Psoas muscle (tissue), 8 donors: Measurements from ENCODE around the gene IPMK. TPM values are rescaled to one million over a fixed set of nuclear protein-coding genes. Genes with fewer than 3 reads are reported as not detected.
A peak's percentile ranks its signal among the peaks of the same experiment; 100 is the strongest.
"Not testable (repeated sequence)": the region's sequence is repeated elsewhere in the genome, so short reads cannot be mapped to it uniquely, and the experiment has no call there.

Experiments
- ATAC-seq, 4 donors: fragments of 200-7000 bp; cut with Tn5 transposase; one replicate each; pipeline ENCODE4 v1.9.1; 2020; ENCODE audit warnings: moderate library complexity in 3 of 4, mild to moderate bottlenecking in 2 of 4
- DNase-seq, 2 donors: peaks; one replicate each; pipeline ENCODE4 v3.0.0-alpha.2; 2020
- H3K27ac ChIP-seq: fragments of 200-600 bp; one replicate; pipeline ENCODE4 v1.8.0; 2022
- H3K27me3 ChIP-seq, 3 donors: fragments of 200-600 bp in 1 of 3; one replicate each; pipeline versions ENCODE4 v1.6.1 to v1.8.0; 2013 to 2022; ENCODE audit warnings: low read length in 2 of 3, mild to moderate bottlenecking in 2 of 3, moderate library complexity in 1 of 3; ENCODE audit not compliant: insufficient read depth in 3 of 3
- H3K36me3 ChIP-seq, 2 donors: fragments of 200-600 bp in 1 of 2; one replicate each; pipeline versions ENCODE4 v1.6.1 to v1.8.0; 2013 to 2022; ENCODE audit warnings: low read depth in 1 of 2, mild to moderate bottlenecking in 1 of 2, moderate library complexity in 1 of 2; ENCODE audit not compliant: insufficient read depth in 1 of 2
- H3K4me1 ChIP-seq: fragments of 200-600 bp; one replicate; pipeline ENCODE4 v1.8.0; 2022
- H3K4me3 ChIP-seq: fragments of 200-600 bp; one replicate; pipeline ENCODE4 v1.8.0; 2022; ENCODE audit warnings: mild to moderate bottlenecking
- H3K9me3 ChIP-seq: fragments of 200-600 bp; one replicate; pipeline ENCODE4 v1.8.0; 2022
- WGBS, 3 donors: extraction: QIAGEN DNeasy Blood & Tissue Kit; methylation state at CpG; one replicate each; pipeline versions ENCODE4 v1.1.6 to v1.1.7; 2013; 5-methylcytosine and 5-hydroxymethylcytosine counted together
- intact Hi-C, 2 donors: fragments of 100-400 bp; cut with DNase I; formaldehyde crosslinking; loops; one replicate each; pipeline versions ENCODE4 v1.11.0 to v1.14.2; 2022
- polyA plus RNA-seq, 3 donors: library from polyadenylated mRNA; stranded (reverse); fragments of 200-250 nt; gene quantifications; one replicate each; pipeline ENCODE4 v1.2.3, GENCODE V29; 2013
- total RNA-seq, 4 donors: library from RNA; stranded (reverse); fragmentation: NEBNext Ultra II Directional in 2 of 4; extraction: Animal tissue kit (Norgen Biotek cat#: 25700) in 2 of 4; gene quantifications; one replicate each; pipeline versions ENCODE4 v1.2.1 to v1.2.4, GENCODE V29; 2021 to 2023
- TF ChIP-seq, protein P1 (sequence below): fragments of 200-600 bp; IDR thresholded peaks from one replicate; pipeline ENCODE4 v1.8.0; 2022; ENCODE audit warnings: antibody characterized with exemption
- donor health status: healthy with polysubstance abuse.
- donor health status: DM: no; HTN: no; CAD: no; lungs with moderate emphysema.
- donor health status: Bipolar disorder and iron deficiency.
- donor health status: healthy.
- donor health status: DM: yes; HTN: yes; CAD: no.
- donor health status: DM: no; HTN: no; CAD: no.
- donor health status: DM: no; HTN: no; CAD: no.
- donor health status: DM: yes; HTN: yes; CAD: no.

The IPMK gene
- total and polyA plus RNA-seq, 7 donors, result 2.3 to 10.8 (median 4.3) TPM

DNA sequence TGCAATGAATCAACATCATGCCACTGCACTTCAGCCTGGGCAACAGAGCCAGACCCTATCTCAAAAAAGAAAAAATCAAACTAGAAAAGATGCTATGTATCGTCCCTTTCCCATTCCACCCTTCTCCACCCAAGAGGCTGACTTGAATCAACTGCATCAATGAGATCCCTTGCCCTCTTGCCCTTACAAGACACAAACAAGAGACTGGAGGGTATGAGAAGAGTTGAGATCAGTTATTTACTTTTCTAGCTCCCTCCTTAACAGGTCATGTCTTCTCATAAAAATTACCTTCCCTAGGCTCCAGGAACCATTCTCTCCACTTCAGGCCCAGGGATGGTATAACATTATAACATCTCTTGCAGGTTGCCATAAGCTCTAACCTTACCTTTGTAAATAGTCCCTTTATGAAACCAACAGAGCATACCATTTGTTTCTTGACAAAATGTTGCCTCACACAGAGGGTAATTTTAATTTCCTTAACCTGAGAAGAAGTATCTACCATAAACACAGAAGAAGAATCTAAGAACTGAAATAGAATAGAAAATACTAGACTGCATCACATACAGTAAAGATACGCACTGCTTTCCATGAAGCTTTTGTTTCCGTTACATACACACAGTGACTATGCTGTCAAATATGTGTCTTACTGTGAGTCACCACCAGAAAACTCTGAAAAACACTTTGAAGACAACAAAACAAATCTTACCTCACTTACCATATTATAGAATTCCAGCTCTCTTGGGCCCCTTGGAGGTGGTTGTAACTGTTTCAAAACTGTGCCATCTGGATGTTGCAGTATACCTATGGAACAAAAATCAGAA lies 30.5 kb downstream of the IPMK start:
- Histone ChIP-seq H3K4me1 (peaks cover 15% of the 10 kb centered on the region), H3K27me3 (no peaks in the 10 kb centered on the region), H3K4me3 (no peak overlapping the region), H3K27ac (no peak overlapping the region), H3K9me3 (peaks cover 3% of the 10 kb centered on the region), H3K36me3 (peaks cover 0 to 30% of the 10 kb centered on the region in 2 donors)
- intact Hi-C loops, result no loop called here
- 96 to 97% (median 97%) methylated on average over 3 of the region's 3 CpGs for WGBS, 3 donors
- ATAC-seq (no peak), DNase-seq (no peak)
- TF ChIP-seq, protein P1, sequence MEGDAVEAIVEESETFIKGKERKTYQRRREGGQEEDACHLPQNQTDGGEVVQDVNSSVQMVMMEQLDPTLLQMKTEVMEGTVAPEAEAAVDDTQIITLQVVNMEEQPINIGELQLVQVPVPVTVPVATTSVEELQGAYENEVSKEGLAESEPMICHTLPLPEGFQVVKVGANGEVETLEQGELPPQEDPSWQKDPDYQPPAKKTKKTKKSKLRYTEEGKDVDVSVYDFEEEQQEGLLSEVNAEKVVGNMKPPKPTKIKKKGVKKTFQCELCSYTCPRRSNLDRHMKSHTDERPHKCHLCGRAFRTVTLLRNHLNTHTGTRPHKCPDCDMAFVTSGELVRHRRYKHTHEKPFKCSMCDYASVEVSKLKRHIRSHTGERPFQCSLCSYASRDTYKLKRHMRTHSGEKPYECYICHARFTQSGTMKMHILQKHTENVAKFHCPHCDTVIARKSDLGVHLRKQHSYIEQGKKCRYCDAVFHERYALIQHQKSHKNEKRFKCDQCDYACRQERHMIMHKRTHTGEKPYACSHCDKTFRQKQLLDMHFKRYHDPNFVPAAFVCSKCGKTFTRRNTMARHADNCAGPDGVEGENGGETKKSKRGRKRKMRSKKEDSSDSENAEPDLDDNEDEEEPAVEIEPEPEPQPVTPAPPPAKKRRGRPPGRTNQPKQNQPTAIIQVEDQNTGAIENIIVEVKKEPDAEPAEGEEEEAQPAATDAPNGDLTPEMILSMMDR, result no peak

DNA sequence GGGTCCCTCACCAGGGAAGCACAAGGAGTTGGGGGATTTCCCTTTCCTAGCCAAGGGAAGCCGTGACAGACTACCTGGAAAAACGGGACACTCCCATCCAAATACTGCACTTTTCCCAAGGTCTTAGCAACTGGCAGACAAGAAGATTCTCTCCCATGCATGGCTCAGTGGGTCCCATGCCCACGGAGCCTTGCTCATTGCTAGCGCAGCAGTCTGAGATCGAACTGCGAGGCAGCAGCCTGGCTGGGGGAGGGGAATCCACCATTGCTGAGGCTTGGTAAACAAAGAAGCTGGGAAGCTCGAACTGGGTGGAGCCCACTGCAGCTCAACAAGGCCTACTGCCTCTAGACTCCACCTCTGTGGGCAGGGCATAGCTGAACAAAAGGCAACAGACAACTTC lies 37.8 kb downstream of the IPMK start:
- not testable (repeated sequence) for DNase-seq

DNA sequence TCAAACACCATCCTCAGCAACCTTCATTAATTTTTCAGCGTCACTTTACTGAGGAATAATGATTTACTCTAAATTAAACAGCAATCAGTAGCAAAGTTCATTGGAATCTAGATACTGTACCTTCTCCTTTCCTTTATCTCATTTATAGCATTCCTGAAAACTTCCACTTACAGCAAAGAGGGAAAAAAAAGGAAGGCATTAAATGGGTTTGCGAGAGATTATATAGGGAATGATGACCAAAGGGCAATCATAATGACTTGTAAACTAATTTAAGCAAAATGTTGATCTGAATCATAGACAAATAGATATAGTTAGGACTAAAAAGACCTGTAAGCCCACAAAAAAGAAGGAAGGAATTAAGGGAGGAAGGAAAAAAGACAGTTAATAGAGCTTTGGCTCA lies 42.0 kb downstream of the IPMK start:
- Histone ChIP-seq H3K27me3 (no peaks in the 10 kb centered on the region), H3K27ac (no peak overlapping the region), H3K4me3 (no peak overlapping the region), H3K36me3 (peaks cover 0 to 22% of the 10 kb centered on the region in 2 donors), H3K9me3 (no peaks in the 10 kb centered on the region), H3K4me1 (peaks cover 10% of the 10 kb centered on the region)
- TF ChIP-seq, protein P1, result no peak
- DNase-seq, result no peak
- intact Hi-C loops, result no loop called here
- WGBS, 3 donors, result 96 to 100% (median 99%) methylated on average over 2 of the region's 2 CpGs
- ATAC-seq, result no peak

More for the DNA sequence above, 37.8 kb downstream of the IPMK start:
- H3K27ac ChIP-seq, H3K4me1 ChIP-seq, intact Hi-C loops, H3K27me3 ChIP-seq, H3K4me3 ChIP-seq, H3K9me3 ChIP-seq, ATAC-seq: not testable (repeated sequence)
- WGBS, 3 donors, result 85 to 95% (median 93%) methylated on average over 7 of the region's 7 CpGs
- peaks cover 0 to 27% of the 10 kb centered on the region in 2 donors for H3K36me3 ChIP-seq

DNA sequence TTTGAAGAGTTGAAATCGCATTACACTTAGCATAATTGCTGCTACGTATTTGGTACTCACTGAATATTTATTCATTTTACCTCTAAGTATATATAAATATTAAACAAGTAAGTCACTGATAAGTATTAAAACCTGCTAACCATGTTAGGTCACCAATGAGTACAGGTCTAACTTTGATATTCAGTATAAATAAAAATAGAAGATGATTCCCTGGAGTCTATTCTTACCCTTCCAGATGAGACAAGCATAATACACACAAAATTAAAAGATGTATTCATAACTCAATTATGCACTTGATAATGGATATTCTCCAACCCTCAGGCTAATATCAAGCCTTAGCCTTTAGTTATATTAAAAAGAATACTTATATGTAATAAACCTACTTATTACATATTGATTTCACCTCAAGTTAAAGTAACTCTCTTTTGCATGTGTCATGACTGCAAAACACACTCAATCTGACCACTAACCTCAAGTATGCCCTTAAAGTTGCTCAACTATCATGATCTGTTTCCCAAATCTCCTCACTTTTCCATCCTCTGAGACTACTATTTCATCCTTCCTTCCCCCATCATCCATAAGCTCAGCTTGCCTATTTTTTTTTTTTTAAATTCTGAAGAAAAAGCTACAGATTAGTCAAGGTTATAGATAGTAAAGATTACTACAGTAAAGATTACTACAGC lies 46.8 kb downstream of the IPMK start:
- 91 to 97% (median 93%) methylated on average over 2 of the region's 2 CpGs for WGBS, 3 donors
- no peak for DNase-seq
- TF ChIP-seq, protein P1, result no peak
- peak; percentile 84 to 96 (median 90) for ATAC-seq
- H3K27me3 ChIP-seq, result no peaks in the 10 kb centered on the region
- peak overlapping the region; percentile 64 for H3K27ac ChIP-seq
- H3K4me1 ChIP-seq, result peaks cover 27% of the 10 kb centered on the region
- no peak overlapping the region for H3K4me3 ChIP-seq
- intact Hi-C loops, result loop anchor here in 1 of 2 donors (5.0 kb wide), 1 partner anchor 41 kb away; no protein-coding TSS in a partner anchor
- peaks cover 0 to under 1% of the 10 kb centered on the region in 2 donors for H3K36me3 ChIP-seq
- no peaks in the 10 kb centered on the region for H3K9me3 ChIP-seq

DNA sequence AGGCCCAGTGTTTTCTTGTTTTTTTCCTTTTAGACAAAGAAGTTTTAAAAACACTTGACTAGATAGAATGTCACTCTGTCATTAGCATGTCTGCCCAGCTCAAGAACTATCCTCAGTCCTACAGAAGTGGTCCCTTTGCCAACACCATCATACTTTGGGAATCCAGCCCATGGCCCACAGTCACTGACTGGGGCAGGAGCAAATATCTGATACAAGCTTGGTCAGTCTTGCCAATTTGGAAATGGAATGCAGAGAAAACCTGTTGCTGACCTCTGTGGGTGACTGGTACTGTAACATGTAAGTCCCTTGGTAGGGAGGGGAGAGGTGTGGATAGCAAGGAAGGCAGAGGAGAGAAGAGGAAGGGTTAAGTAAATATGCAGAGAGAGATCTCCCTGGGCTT lies 47.8 kb downstream of the IPMK start:
- TF ChIP-seq, protein P1, result no peak
- DNase-seq, result no peak
- peak in 3 of 4 donors; percentile 54 to 62 (median 54) for ATAC-seq
- H3K4me3 ChIP-seq, result no peak overlapping the region
- no peaks in the 10 kb centered on the region for H3K36me3 ChIP-seq
- intact Hi-C loops, result loop anchor here in 1 of 2 donors (5.0 kb wide), 1 partner anchor 42 kb away; no protein-coding TSS in a partner anchor
- H3K27ac ChIP-seq, result peak overlapping the region; percentile 64
- H3K27me3 ChIP-seq, result no peaks in the 10 kb centered on the region
- H3K9me3 ChIP-seq, result no peaks in the 10 kb centered on the region
- peaks cover 27% of the 10 kb centered on the region for H3K4me1 ChIP-seq
